HG03378 (cell line): ENCODE data around the gene MFF.
A peak's percentile ranks its signal among the peaks of the same experiment; 100 is the strongest.
"Not testable (repeated sequence)": the region's sequence is repeated elsewhere in the genome, so short reads cannot be mapped to it uniquely, and the experiment has no call there.

Source experiments
- ATAC-seq: cut with Tn5 transposase; IDR thresholded peaks from one replicate; pipeline ENCODE4 v1.9.1; 2021; ENCODE audit warnings: mild to moderate bottlenecking, moderate library complexity; ENCODE audit not compliant: unreplicated experiment

MFF gene

DNA sequence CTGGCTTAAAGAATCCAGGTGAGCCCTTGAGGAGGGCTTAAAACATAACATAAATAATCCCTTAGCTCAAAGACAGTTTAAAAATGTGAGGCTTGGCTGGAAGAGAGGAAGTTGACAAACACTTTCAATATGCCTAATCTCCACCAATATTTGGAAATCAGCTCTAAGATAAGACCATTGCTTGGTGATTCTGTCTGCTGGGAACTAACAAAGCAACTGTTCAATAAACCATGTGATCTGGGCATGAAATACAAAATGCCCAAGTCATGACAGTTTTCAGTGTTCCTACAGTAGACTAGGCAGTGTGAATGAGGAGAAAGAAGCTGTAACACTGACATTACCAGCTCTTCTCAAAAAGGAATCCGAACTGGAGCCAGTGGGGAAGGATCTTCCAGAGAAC, 10.7 kb downstream of the MFF start:
- no peak for ATAC-seq

DNA sequence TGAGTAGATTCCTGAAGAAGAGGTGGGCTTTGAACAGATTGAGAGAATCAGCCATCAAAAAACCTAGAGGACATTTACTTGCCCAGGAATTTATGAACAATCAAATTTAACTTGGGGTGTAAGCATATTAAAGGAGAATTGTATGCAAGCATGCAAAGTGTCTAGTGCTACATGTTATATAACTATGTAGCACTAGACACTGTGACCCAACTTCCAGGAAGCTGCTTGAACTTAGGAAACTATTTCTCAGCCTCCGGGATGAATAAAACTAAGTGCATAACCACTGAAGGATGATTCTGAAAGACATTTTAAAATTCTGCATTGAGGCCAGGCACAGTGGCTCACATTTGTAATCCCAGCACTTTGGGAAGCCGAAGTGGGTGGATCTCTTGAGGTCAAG, 12.4 kb downstream of the MFF start:
- no peak for ATAC-seq

- ATAC-seq: no peak
Measured at GRCh38 chr2:227339098-227339599, 14.1 kb downstream of the MFF start.

DNA sequence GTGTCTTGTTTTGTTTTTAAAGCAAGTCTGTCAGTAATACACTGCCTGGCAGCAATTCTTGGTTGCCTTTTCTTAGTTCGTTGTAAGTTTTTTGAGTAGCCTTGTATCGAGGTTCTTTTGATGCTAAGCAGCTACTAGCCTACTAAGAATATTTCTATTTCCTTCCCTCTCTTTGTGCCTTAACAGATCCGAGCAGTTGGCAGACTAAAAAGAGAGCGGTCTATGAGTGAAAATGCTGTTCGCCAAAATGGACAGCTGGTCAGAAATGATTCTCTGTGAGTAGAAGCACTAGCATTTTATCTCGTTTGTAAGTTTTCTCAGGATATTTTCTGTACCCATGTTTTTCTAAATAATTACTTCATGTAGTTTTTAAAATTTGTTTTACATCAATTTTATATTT, 15.1 kb downstream of the MFF start:
- no peak for ATAC-seq

GRCh38 chr2:227341553-227341952, 16.5 kb downstream of the MFF start:
- no peak for ATAC-seq

DNA sequence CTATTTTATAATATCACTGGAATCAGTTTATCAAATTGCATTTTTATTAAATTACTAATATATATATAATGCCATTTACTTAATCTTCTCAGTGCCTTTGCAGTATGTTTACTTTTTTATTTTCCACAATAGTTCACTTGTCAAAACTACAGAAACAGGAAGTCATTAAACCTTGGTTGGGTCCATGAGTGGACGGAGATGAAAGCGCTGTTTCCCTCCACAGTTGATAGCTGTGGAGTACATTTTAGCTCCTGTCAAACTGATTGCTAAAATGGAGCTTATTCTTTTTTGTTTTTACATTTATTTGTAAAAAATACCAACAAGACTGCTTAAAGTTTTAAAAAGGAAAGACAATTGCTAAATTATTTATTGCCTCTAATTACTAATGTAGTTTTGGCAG, 19.2 kb downstream of the MFF start:
- no peak for ATAC-seq

GRCh38 chr2:227347117-227347516, 22.1 kb downstream of the MFF start:
- ATAC-seq: no peak

DNA sequence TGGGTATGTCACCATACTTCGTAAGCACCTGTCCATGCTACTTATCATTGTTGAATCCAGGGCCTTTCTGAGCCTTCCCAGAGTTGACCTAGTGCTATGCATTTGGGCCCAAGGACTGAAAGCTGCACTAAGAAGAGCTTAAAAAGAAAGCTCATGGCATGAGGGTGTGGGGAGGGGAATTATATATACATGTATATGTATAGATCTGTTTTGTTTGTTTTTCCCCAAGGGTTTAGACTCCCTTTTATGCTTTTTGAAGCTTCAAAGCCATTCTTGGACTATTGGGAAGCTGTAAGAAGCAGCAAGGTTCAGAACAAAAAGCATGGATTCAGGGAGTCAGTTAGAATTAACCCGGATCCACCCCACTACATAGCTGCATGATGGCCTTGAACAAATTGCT, 23.3 kb downstream of the MFF start:
- no peak for ATAC-seq

DNA sequence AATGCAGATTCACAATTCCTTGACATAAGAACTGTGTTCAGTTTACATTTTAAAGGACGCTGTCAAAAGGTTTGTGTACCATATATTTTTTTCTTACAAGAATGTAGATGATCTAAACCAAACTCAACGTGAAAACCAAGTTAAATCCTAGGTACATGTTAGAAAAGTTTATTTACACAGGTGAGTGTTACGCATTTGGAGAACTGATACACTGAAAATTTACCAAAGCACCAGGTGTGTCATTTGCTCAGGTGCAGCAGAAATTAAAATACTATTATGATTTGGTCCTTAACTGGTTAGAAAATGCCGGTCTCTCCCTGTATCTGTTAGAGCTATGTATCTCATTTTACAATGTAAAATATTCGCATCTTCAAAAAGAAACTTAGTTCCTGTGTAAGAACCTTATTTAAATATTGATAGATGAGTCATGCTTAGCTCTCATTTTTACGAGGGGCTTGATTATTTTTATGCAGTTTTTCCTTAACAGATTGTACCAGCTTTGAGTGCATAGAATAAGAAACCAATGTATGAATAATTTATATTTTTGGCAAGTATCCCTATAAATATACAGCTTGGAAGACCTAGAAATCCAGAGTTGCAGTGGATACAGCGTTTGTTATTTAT, 25.1 kb downstream of the MFF start:
- no peak for ATAC-seq

DNA sequence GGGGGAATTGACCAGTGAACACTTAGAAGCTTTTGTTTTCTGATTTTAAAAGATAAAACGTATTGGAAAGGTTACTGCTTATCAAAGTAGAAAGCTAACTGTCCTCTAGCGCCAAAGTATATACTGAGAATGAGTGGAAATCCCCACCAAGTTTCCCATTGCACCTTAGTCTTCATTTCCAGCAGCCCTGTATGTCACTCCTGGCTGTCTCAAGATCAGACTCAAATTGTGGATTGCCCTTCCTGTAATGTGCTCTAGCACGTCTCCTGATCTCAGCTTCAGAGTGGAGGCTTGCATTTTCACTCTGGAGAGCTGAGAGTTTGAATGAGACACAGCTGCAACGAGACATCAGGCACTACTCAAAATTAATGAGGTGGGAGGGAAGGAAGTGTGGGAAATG, 26.6 kb downstream of the MFF start:
- ATAC-seq: peak; percentile 91

DNA sequence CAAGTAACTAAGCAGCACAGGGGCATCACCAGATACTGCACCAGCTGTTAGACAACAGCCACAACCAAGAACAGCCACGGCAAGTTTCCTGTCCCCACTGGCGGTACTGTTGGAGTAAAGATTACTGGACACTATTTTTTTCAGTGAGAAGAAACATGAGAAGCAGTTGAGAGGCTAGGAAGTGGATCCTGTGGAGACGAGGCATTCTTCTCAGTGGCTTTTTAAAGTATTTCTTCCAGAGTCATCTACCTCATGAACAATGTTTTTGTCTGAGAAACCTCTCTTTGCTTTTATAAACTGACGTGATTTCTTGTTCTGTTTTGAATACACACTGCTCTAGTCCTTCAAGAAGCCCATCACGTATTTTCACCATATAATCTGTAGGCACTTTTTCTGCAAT, 35.3 kb downstream of the MFF start:
- ATAC-seq: no peak

GRCh38 chr2:227363756-227364155, 38.7 kb downstream of the MFF start:
- ATAC-seq: no peak

- ATAC-seq: not testable (repeated sequence)
Measured at GRCh38 chr2:227364585-227365263, 39.7 kb downstream of the MFF start.

GRCh38 chr2:227365833-227366232, 40.8 kb downstream of the MFF start:
- ATAC-seq: no peak

GRCh38 chr2:227366769-227367426, 41.8 kb downstream of the MFF start:
- ATAC-seq: no peak

- no peak for ATAC-seq
Measured at GRCh38 chr2:227367427-227367795, 42.4 kb downstream of the MFF start.

GRCh38 chr2:227368574-227368973, 43.5 kb downstream of the MFF start:
- no peak for ATAC-seq

GRCh38 chr2:227370092-227370491, 45.0 kb downstream of the MFF start:
- ATAC-seq: no peak

DNA sequence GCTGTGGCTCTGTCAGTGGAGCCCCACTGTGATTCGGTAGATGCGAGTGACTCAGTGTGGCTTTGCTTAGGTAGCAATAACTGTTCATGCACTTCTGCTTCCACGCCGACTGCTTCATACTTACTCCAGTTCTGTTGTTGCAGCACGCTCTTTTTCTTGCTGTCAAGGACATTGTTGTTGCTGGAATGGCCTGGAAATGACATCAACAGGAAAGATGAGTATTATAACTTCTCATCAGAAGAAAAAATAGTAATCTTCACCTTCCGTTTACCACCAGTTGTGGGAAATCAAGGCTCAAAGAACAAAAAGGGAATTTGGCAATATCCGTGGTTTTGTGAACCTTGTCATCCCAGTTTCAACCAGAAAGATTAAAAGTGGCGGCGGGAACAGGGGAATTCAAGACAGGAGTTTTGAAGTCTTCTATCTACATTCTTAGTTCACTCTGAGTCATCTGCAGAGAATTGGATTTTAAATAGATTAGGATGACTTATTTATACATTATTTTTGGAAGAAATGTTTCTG, 45.8 kb downstream of the MFF start:
- no peak for ATAC-seq

DNA sequence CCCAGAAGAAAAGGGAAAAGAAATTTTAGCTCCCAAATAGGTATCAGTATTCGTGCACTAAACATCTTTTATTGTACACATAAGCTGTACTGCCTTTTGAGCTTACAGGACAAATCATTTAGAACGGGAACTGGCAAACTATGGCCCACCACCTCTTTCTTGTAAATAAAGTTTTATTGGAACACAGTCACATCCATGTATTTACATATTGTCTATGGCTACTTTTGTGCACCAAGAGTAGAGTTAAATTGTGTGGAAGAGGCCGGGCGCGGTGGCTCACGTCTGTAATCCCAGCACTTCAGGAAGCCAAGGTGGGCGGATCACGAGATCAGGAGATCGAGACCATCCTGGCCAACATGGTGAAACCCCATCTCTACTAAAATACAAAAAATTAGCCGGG, 48.3 kb downstream of the MFF start:
- no peak for ATAC-seq

GRCh38 chr2:227374158-227374557, 49.1 kb downstream of the MFF start:
- ATAC-seq: no peak
